ENCODE measurements around the gene TTC33. TPM values are rescaled to one million over a fixed set of nuclear protein-coding genes. Genes with fewer than 3 reads are reported as not detected.

The TTC33 gene
- polyA plus RNA-seq, 1 donor from 2014 or later: 73.5 TPM

- H3K9me2 ChIP-seq (ENCODE audit: insufficient read depth, low read length): no peaks in the 10 kb centered on the region
- H3K27ac ChIP-seq (ENCODE audit: low read length): no peak overlapping the region
- TF ChIP-seq SMC3 (conservative IDR thresholded peaks at IDR 0.05; ENCODE audit: poor library complexity) (no peak), MXI1 (conservative IDR thresholded peaks at IDR 0.05; ENCODE audit: poor library complexity, severe bottlenecking) (no peak), EP300 (conservative IDR thresholded peaks at IDR 0.05; ENCODE audit: poor library complexity, severe bottlenecking) (no peak), POLR2AphosphoS5 (IDR thresholded peaks at IDR 0.05) (no peak), REST (IDR thresholded peaks at IDR 0.05; ENCODE audit: borderline replicate concordance) (no peak), RAD21 (conservative IDR thresholded peaks at IDR 0.05) (no peak), CTCF (IDR thresholded peaks at IDR 0.05; ENCODE audit: poor library complexity, severe bottlenecking) (no peak), EZH2 (IDR thresholded peaks at IDR 0.05; ENCODE audit: borderline replicate concordance, insufficient read depth, low read length, poor library complexity, severe bottlenecking) (no peak), TAF1 (IDR thresholded peaks at IDR 0.05; ENCODE audit: low read depth) (no peak)
- no peak overlapping the region for H3K9ac ChIP-seq (ENCODE audit: low read length)
- no peaks in the 10 kb centered on the region for H3K27me3 ChIP-seq (ENCODE audit: insufficient read depth, low read depth, low read length)
- no peak overlapping the region for H3K4me2 ChIP-seq (ENCODE audit: low read length)
- no peak overlapping the region for H3K4me3 ChIP-seq (ENCODE audit: low read length)
- H3F3A ChIP-seq (ENCODE audit: insufficient read depth, low read length, poor library complexity, severe bottlenecking): no peaks in the 10 kb centered on the region
- H3K79me2 ChIP-seq (replicated peaks; ENCODE audit: insufficient read depth, low read length): no peaks in the 10 kb centered on the region
- H4K20me1 ChIP-seq (ENCODE audit: insufficient read depth): no peaks in the 10 kb centered on the region
- no peaks in the 10 kb centered on the region for H3K9me3 ChIP-seq (ENCODE audit: low read length)
- H3K36me3 ChIP-seq (ENCODE audit: insufficient read depth, low read length): no peaks in the 10 kb centered on the region
- H2AFZ ChIP-seq (ENCODE audit: low read depth, low read length): no peak overlapping the region
These were observed 125.6 kb downstream of the TTC33 start for GRCh38 chr5:40630126-40630525.

- TF ChIP-seq POLR2AphosphoS5 (IDR thresholded peaks at IDR 0.05) (no peak), TAF1 (IDR thresholded peaks at IDR 0.05; ENCODE audit: low read depth) (no peak), EP300 (conservative IDR thresholded peaks at IDR 0.05; ENCODE audit: poor library complexity, severe bottlenecking) (no peak)
- H3K4me2 ChIP-seq (ENCODE audit: low read length): no peak overlapping the region
- H3F3A ChIP-seq (ENCODE audit: insufficient read depth, low read length, poor library complexity, severe bottlenecking): no peaks in the 10 kb centered on the region
- H4K20me1 ChIP-seq (ENCODE audit: insufficient read depth): no peaks in the 10 kb centered on the region
- H3K27me3 ChIP-seq (ENCODE audit: insufficient read depth, low read depth, low read length): no peaks in the 10 kb centered on the region
- H3K36me3 ChIP-seq (ENCODE audit: insufficient read depth, low read length): no peaks in the 10 kb centered on the region
- H3K27ac ChIP-seq (ENCODE audit: low read length): no peak overlapping the region
- H3K9me2 ChIP-seq (ENCODE audit: insufficient read depth, low read length): no peaks in the 10 kb centered on the region
- H3K9me3 ChIP-seq (ENCODE audit: low read length): no peaks in the 10 kb centered on the region
- no peak overlapping the region for H2AFZ ChIP-seq (ENCODE audit: low read depth, low read length)
- no peak overlapping the region for H3K4me3 ChIP-seq (ENCODE audit: low read length)
- H3K9ac ChIP-seq (ENCODE audit: low read length): no peak overlapping the region
- H3K79me2 ChIP-seq (replicated peaks; ENCODE audit: insufficient read depth, low read length): no peaks in the 10 kb centered on the region
These were observed 127.4 kb downstream of the TTC33 start for GRCh38 chr5:40628407-40628806.

GRCh38 chr5:40627706-40628105, 128.1 kb downstream of the TTC33 start:
- H3K4me2 ChIP-seq (ENCODE audit: low read length): no peak overlapping the region
- H3K9me3 ChIP-seq (ENCODE audit: low read length): no peaks in the 10 kb centered on the region
- no peaks in the 10 kb centered on the region for H3F3A ChIP-seq (ENCODE audit: insufficient read depth, low read length, poor library complexity, severe bottlenecking)
- TF ChIP-seq CTCF (IDR thresholded peaks at IDR 0.05; ENCODE audit: poor library complexity, severe bottlenecking): no peak
- no peak for TF ChIP-seq EZH2 (IDR thresholded peaks at IDR 0.05; ENCODE audit: borderline replicate concordance, insufficient read depth, low read length, poor library complexity, severe bottlenecking)
- TF ChIP-seq REST (IDR thresholded peaks at IDR 0.05; ENCODE audit: borderline replicate concordance): no peak
- no peak for TF ChIP-seq RAD21 (conservative IDR thresholded peaks at IDR 0.05)
- no peak for TF ChIP-seq EP300 (conservative IDR thresholded peaks at IDR 0.05; ENCODE audit: poor library complexity, severe bottlenecking)
- no peak for TF ChIP-seq POLR2AphosphoS5 (IDR thresholded peaks at IDR 0.05)
- TF ChIP-seq TAF1 (IDR thresholded peaks at IDR 0.05; ENCODE audit: low read depth): no peak
- TF ChIP-seq MXI1 (conservative IDR thresholded peaks at IDR 0.05; ENCODE audit: poor library complexity, severe bottlenecking): no peak
- TF ChIP-seq SMC3 (conservative IDR thresholded peaks at IDR 0.05; ENCODE audit: poor library complexity): no peak
- no peak overlapping the region for H2AFZ ChIP-seq (ENCODE audit: low read depth, low read length)
- H3K36me3 ChIP-seq (ENCODE audit: insufficient read depth, low read length): no peaks in the 10 kb centered on the region
- H3K27ac ChIP-seq (ENCODE audit: low read length): no peak overlapping the region
- no peaks in the 10 kb centered on the region for H3K79me2 ChIP-seq (replicated peaks; ENCODE audit: insufficient read depth, low read length)
- H3K27me3 ChIP-seq (ENCODE audit: insufficient read depth, low read depth, low read length): no peaks in the 10 kb centered on the region
- H3K9ac ChIP-seq (ENCODE audit: low read length): no peak overlapping the region
- no peak overlapping the region for H3K4me3 ChIP-seq (ENCODE audit: low read length)
- no peaks in the 10 kb centered on the region for H4K20me1 ChIP-seq (ENCODE audit: insufficient read depth)
- H3K9me2 ChIP-seq (ENCODE audit: insufficient read depth, low read length): no peaks in the 10 kb centered on the region

Data from neural cell (in vitro differentiated cells).